Middle frontal gyrus (tissue), 1 donor: ENCODE results near the gene KDM4C.
"Not testable (repeated sequence)": the region's sequence is repeated elsewhere in the genome, so short reads cannot be mapped to it uniquely, and the experiment has no call there.

Experiments used
- DNase-seq: peaks from one replicate; pipeline ENCODE4 v3.0.0-alpha.2; 2015; ENCODE audit warnings: low spot score; ENCODE audit errors: extremely low spot score

The KDM4C gene

GRCh38 chr9:6764011-6764410 lies 6.2 kb downstream of the KDM4C start:
- DNase-seq = no peak

- no peak for DNase-seq
Observed at GRCh38 chr9:6764523-6764922, 6.8 kb downstream of the KDM4C start.

- no peak for DNase-seq
Observed at GRCh38 chr9:6764950-6765349, 7.2 kb downstream of the KDM4C start.

GRCh38 chr9:6765396-6765795 lies 7.6 kb downstream of the KDM4C start:
- DNase-seq = no peak

GRCh38 chr9:6766606-6767005 lies 8.8 kb downstream of the KDM4C start:
- DNase-seq = no peak

GRCh38 chr9:6768587-6768986 lies 10.8 kb downstream of the KDM4C start:
- not testable (repeated sequence) for DNase-seq

GRCh38 chr9:6771722-6772121 lies 13.9 kb downstream of the KDM4C start:
- DNase-seq = no peak

- DNase-seq = no peak
Observed at GRCh38 chr9:6777213-6777902, 19.6 kb downstream of the KDM4C start.

GRCh38 chr9:6779417-6780241 lies 21.9 kb downstream of the KDM4C start:
- no peak for DNase-seq

- no peak for DNase-seq
Observed at GRCh38 chr9:6780690-6781089, 22.9 kb downstream of the KDM4C start.

- DNase-seq = no peak
Observed at GRCh38 chr9:6781476-6781875, 23.7 kb downstream of the KDM4C start.

- no peak for DNase-seq
Observed at GRCh38 chr9:6782345-6782744, 24.6 kb downstream of the KDM4C start.

- DNase-seq = no peak
Observed at GRCh38 chr9:6782981-6783380, 25.2 kb downstream of the KDM4C start.

- no peak for DNase-seq
Observed at GRCh38 chr9:6783753-6784152, 26.0 kb downstream of the KDM4C start.

GRCh38 chr9:6785682-6786081 lies 27.9 kb downstream of the KDM4C start:
- no peak for DNase-seq

- no peak for DNase-seq
Observed at GRCh38 chr9:6787793-6788161, 30.0 kb downstream of the KDM4C start.

- no peak for DNase-seq
Observed at GRCh38 chr9:6788162-6789016, 30.6 kb downstream of the KDM4C start.

- DNase-seq = not testable (repeated sequence)
Observed at GRCh38 chr9:6789017-6789338, 31.2 kb downstream of the KDM4C start.

- DNase-seq = no peak
Observed at GRCh38 chr9:6790866-6791265, 33.1 kb downstream of the KDM4C start.

- DNase-seq = no peak
Observed at GRCh38 chr9:6793203-6793602, 35.4 kb downstream of the KDM4C start.

GRCh38 chr9:6794936-6795335 lies 37.2 kb downstream of the KDM4C start:
- no peak for DNase-seq

GRCh38 chr9:6802926-6803325 lies 45.2 kb downstream of the KDM4C start:
- no peak for DNase-seq
